Mesothelial cell of epicardium (in vitro differentiated cells): Measurements from ENCODE around the gene DNAJC13. TPM values are rescaled to one million over a fixed set of nuclear protein-coding genes. Genes with fewer than 3 reads are reported as not detected.

Experiments used
- DNase-seq, 2 experiments: peaks; one replicate each; pipeline ENCODE4 v3.0.0; 2021; ENCODE audit warnings: low spot score in 2 of 2; ENCODE audit not compliant: unreplicated experiment in 2 of 2
- H3K27ac Mint-ChIP-seq: 2 replicates; pipeline ENCODE4 v1.8.0; 2021; ENCODE audit warnings: mixed read lengths
- H3K27me3 Mint-ChIP-seq: 2 replicates; pipeline ENCODE4 v1.8.0; 2021; ENCODE audit warnings: low read depth, mixed read lengths
- H3K36me3 Mint-ChIP-seq: 2 replicates; pipeline ENCODE4 v1.8.0; 2021; ENCODE audit warnings: mixed read lengths
- H3K4me1 Mint-ChIP-seq: 2 replicates; pipeline ENCODE4 v1.8.0; 2021; ENCODE audit warnings: mixed read lengths
- H3K4me3 Mint-ChIP-seq: 2 replicates; pipeline ENCODE4 v1.8.0; 2021; ENCODE audit warnings: mild to moderate bottlenecking, moderate library complexity, mixed read lengths
- H3K9me3 Mint-ChIP-seq: 2 replicates; pipeline ENCODE4 v1.8.0; 2021; ENCODE audit warnings: mixed read lengths
- total RNA-seq: library from RNA; stranded (reverse); gene quantifications from 3 replicates; pipeline ENCODE4 v1.2.1, GENCODE V29; 2021
- TF ChIP-seq, protein P1 (sequence below): fragments of 200-600 bp; sonication (generic); IDR thresholded peaks from one replicate; pipeline ENCODE4 v1.5.0; 2021; ENCODE audit warnings: antibody characterized with exemption; ENCODE audit not compliant: unreplicated experiment

DNAJC13 gene
- total RNA-seq, 1 donor from 2014 or later: 37.8 TPM

GRCh38 chr3:132399054-132399929, 18.0 kb upstream of the DNAJC13 start:
- Mint-ChIP-seq H3K9me3 (peaks cover 4% of the 10 kb centered on the region), H3K4me1 (peaks cover 7% of the 10 kb centered on the region), H3K4me3 (no peak overlapping the region), H3K27me3 (peaks cover 5% of the 10 kb centered on the region), H3K27ac (no peak overlapping the region), H3K36me3 (no peaks in the 10 kb centered on the region)
- TF ChIP-seq, protein P1, sequence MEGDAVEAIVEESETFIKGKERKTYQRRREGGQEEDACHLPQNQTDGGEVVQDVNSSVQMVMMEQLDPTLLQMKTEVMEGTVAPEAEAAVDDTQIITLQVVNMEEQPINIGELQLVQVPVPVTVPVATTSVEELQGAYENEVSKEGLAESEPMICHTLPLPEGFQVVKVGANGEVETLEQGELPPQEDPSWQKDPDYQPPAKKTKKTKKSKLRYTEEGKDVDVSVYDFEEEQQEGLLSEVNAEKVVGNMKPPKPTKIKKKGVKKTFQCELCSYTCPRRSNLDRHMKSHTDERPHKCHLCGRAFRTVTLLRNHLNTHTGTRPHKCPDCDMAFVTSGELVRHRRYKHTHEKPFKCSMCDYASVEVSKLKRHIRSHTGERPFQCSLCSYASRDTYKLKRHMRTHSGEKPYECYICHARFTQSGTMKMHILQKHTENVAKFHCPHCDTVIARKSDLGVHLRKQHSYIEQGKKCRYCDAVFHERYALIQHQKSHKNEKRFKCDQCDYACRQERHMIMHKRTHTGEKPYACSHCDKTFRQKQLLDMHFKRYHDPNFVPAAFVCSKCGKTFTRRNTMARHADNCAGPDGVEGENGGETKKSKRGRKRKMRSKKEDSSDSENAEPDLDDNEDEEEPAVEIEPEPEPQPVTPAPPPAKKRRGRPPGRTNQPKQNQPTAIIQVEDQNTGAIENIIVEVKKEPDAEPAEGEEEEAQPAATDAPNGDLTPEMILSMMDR: peak; percentile 66
- DNase-seq: no peak

DNA sequence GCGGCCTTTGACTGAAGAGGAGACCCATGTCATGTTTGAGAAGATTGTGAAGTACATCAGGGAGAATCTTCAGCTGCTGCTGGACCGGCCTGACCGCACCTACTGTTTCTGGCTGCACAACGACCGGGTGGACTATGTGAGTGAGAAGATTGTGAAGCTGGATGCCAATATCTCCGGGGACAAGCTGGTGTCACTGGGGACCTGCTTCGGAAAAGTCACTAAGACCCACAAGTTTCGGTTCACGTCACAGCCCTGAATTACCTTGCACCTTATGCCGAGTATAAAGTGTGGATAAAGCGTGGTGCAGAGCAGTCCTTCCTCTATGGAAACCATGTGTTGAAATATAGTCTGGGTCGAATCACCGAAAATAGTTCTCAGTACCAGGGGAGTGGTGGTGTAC, 16.0 kb upstream of the DNAJC13 start:
- Mint-ChIP-seq H3K36me3 (no peaks in the 10 kb centered on the region), H3K27ac (no peak overlapping the region), H3K27me3 (peaks cover 5% of the 10 kb centered on the region), H3K4me3 (no peak overlapping the region), H3K4me1 (peaks cover 9% of the 10 kb centered on the region), H3K9me3 (no peaks in the 10 kb centered on the region)
- TF ChIP-seq, protein P1: no peak
- DNase-seq: no peak

DNA sequence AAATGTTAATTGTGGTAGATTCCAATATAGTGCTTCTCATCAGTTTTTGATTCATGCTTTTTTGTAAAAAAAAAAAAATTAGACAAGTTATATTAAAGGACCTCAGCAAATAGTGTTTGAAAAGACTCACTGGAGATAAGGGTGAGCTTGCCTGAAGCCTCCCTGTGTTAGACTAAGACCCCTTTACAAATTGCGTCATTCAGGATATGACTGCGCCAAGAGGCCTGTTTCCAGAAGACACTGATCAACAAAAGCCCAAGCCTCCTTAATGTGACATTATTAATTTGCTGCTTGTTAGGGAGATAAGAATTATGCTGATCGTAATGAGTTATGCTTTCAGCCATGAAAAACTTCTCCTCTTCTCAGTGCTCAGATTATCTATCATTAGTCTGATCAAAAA, 13.0 kb upstream of the DNAJC13 start:
- H3K27ac Mint-ChIP-seq: no peak overlapping the region
- no peaks in the 10 kb centered on the region for H3K9me3 Mint-ChIP-seq
- no peak overlapping the region for H3K4me3 Mint-ChIP-seq
- H3K36me3 Mint-ChIP-seq: no peaks in the 10 kb centered on the region
- H3K4me1 Mint-ChIP-seq: peaks cover 9% of the 10 kb centered on the region
- TF ChIP-seq, protein P1: no peak
- H3K27me3 Mint-ChIP-seq: peaks cover 6% of the 10 kb centered on the region
- no peak for DNase-seq

DNA sequence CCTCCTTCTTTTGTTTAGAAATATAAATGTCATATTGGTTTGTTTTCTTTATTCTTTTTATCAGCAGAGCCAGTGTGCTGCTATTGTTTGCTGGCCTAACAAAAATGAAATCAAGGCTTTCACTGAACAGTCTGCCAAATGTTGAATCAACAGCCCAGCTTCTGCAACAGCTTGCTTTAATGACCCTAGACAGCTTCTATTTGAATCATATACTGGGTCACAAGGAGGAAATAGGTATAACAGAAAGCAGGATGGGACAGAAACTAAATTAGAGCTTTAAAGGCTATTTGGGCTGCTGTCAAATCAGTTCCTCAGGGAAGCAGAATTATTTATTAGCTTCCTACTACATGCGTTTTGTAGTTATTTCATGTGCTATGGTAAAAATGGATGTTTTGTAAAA, 12.1 kb upstream of the DNAJC13 start:
- H3K27me3 Mint-ChIP-seq: peaks cover 8% of the 10 kb centered on the region

GRCh38 chr3:132405609-132406299, 11.5 kb upstream of the DNAJC13 start:
- H3K4me3 Mint-ChIP-seq: no peak overlapping the region
- H3K36me3 Mint-ChIP-seq: no peaks in the 10 kb centered on the region
- H3K9me3 Mint-ChIP-seq: no peaks in the 10 kb centered on the region
- peaks cover 11% of the 10 kb centered on the region for H3K27me3 Mint-ChIP-seq
- H3K27ac Mint-ChIP-seq: no peak overlapping the region
- DNase-seq: no peak
- TF ChIP-seq, protein P1: no peak
- H3K4me1 Mint-ChIP-seq: peaks cover 9% of the 10 kb centered on the region

More for the DNA sequence above, 12.1 kb upstream of the DNAJC13 start:
- DNase-seq: no peak
- TF ChIP-seq, protein P1: no peak
- Mint-ChIP-seq H3K27ac (peak overlapping the region; percentile 24), H3K4me3 (no peak overlapping the region), H3K36me3 (no peaks in the 10 kb centered on the region), H3K9me3 (no peaks in the 10 kb centered on the region), H3K4me1 (peaks cover 9% of the 10 kb centered on the region)
